22Rv1 (cell line): ENCODE measurements around the gene C3orf52.

Experiments used
- ZFX ChIP-seq: fragments of 450-650 bp; IDR thresholded peaks from 2 replicates; pipeline ENCODE4 v1.6.1; 2017; ENCODE audit warnings: antibody characterized with exemption, borderline replicate concordance
- TF ChIP-seq, protein P1 (sequence below): fragments of 450-650 bp; IDR thresholded peaks from 2 replicates; pipeline ENCODE4 v1.5.1; 2017; ENCODE audit warnings: mild to moderate bottlenecking

- TF ChIP-seq, protein P1, sequence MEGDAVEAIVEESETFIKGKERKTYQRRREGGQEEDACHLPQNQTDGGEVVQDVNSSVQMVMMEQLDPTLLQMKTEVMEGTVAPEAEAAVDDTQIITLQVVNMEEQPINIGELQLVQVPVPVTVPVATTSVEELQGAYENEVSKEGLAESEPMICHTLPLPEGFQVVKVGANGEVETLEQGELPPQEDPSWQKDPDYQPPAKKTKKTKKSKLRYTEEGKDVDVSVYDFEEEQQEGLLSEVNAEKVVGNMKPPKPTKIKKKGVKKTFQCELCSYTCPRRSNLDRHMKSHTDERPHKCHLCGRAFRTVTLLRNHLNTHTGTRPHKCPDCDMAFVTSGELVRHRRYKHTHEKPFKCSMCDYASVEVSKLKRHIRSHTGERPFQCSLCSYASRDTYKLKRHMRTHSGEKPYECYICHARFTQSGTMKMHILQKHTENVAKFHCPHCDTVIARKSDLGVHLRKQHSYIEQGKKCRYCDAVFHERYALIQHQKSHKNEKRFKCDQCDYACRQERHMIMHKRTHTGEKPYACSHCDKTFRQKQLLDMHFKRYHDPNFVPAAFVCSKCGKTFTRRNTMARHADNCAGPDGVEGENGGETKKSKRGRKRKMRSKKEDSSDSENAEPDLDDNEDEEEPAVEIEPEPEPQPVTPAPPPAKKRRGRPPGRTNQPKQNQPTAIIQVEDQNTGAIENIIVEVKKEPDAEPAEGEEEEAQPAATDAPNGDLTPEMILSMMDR = peak; percentile 87
- TF ChIP-seq ZFX = no peak
Observed at GRCh38 chr3:112136959-112137693, 50.9 kb downstream of the C3orf52 start.
